Trophoblast cell (in vitro differentiated cells and primary cell): ENCODE results near the gene ZNF423.
A peak's percentile ranks its signal among the peaks of the same experiment; 100 is the strongest.

ENCODE experiments used
- DNase-seq, 2 donors: peaks; one replicate each; pipeline ENCODE4 v3.0.0-alpha.2; 2016
- H2AFZ ChIP-seq: 2 replicates; pipeline ENCODE4 v1.6.1; 2013; ENCODE audit warnings: low read length, moderate library complexity, mild to moderate bottlenecking; ENCODE audit not compliant: insufficient read depth, poor library complexity
- H2AK5ac ChIP-seq: 2 replicates; pipeline ENCODE4 v1.6.1; 2013; ENCODE audit warnings: mild to moderate bottlenecking, low read length
- H2BK120ac ChIP-seq: 2 replicates; pipeline ENCODE4 v1.6.1; 2013; ENCODE audit warnings: low read length, mild to moderate bottlenecking, moderate library complexity; ENCODE audit not compliant: insufficient read depth, poor library complexity
- H2BK12ac ChIP-seq: 2 replicates; pipeline ENCODE4 v1.6.1; 2013; ENCODE audit warnings: mild to moderate bottlenecking, low read length, moderate library complexity
- H2BK5ac ChIP-seq: 2 replicates; pipeline ENCODE4 v1.6.1; 2013; ENCODE audit warnings: low read length, low read depth, moderate library complexity, mild to moderate bottlenecking; ENCODE audit not compliant: poor library complexity
- H3K14ac ChIP-seq: 2 replicates; pipeline ENCODE4 v1.6.1; 2013; ENCODE audit warnings: mild to moderate bottlenecking, low read length
- H3K18ac ChIP-seq: 2 replicates; pipeline ENCODE4 v1.6.1; 2013; ENCODE audit warnings: mild to moderate bottlenecking, low read length
- H3K23ac ChIP-seq: 2 replicates; pipeline ENCODE4 v1.6.1; 2013; ENCODE audit warnings: low read length
- H3K27ac ChIP-seq: 2 replicates; pipeline ENCODE4 v1.5.1; 2013; ENCODE audit warnings: low read depth, mild to moderate bottlenecking, inconsistent platforms, low read length, moderate library complexity
- H3K27me3 ChIP-seq: 2 replicates; pipeline ENCODE4 v1.6.1; 2013; ENCODE audit warnings: inconsistent platforms, mild to moderate bottlenecking, low read length, moderate library complexity; ENCODE audit not compliant: insufficient read depth
- H3K36me3 ChIP-seq, 2 experiments: 1 replicate in 1 of 2; 2 replicates in 1 of 2; pipeline ENCODE4 v1.6.1; 2013; ENCODE audit warnings: low read length in 2 of 2, mild to moderate bottlenecking in 2 of 2, moderate library complexity in 1 of 2; ENCODE audit not compliant: insufficient read depth in 2 of 2, control insufficient read depth in 1 of 2
- H3K4ac ChIP-seq: 2 replicates; pipeline ENCODE4 v1.6.1; 2013; ENCODE audit warnings: low read depth, mild to moderate bottlenecking, low read length, moderate library complexity
- H3K4me1 ChIP-seq, 2 experiments: 1 replicate in 1 of 2; 2 replicates in 1 of 2; pipeline ENCODE4 v1.6.1; 2013; ENCODE audit warnings: low read length in 2 of 2, mild to moderate bottlenecking in 2 of 2, moderate library complexity in 1 of 2; ENCODE audit not compliant: insufficient read depth in 2 of 2, control insufficient read depth in 1 of 2
- H3K4me2 ChIP-seq: 2 replicates; pipeline ENCODE4 v1.6.1; 2013; ENCODE audit warnings: inconsistent platforms, mild to moderate bottlenecking, low read length, moderate library complexity
- H3K4me3 ChIP-seq: 2 replicates; pipeline ENCODE4 v1.5.1; 2013; ENCODE audit warnings: mild to moderate bottlenecking, low read depth, low read length, inconsistent platforms
- H3K79me1 ChIP-seq: one replicate; pipeline ENCODE4 v1.6.1; 2013; ENCODE audit warnings: low read length
- H3K79me2 ChIP-seq: 2 replicates; pipeline ENCODE4 v1.6.1; 2013; ENCODE audit warnings: low read length, mild to moderate bottlenecking; ENCODE audit not compliant: control insufficient read depth, insufficient read depth, poor library complexity
- H3K9ac ChIP-seq: 2 replicates; pipeline ENCODE4 v1.6.1; 2013; ENCODE audit warnings: mild to moderate bottlenecking, low read length
- H3K9me3 ChIP-seq: 2 replicates; pipeline ENCODE4 v1.6.1; 2013; ENCODE audit warnings: low read depth, mild to moderate bottlenecking, control low read depth, inconsistent platforms, low read length; ENCODE audit not compliant: insufficient read depth
- H4K12ac ChIP-seq: 2 replicates; pipeline ENCODE4 v1.6.1; 2013; ENCODE audit warnings: low read depth, mild to moderate bottlenecking, low read length, moderate library complexity
- H4K8ac ChIP-seq: 2 replicates; pipeline ENCODE4 v1.6.1; 2013; ENCODE audit warnings: low read depth, mild to moderate bottlenecking, low read length, moderate library complexity
- H4K91ac ChIP-seq: one replicate; pipeline ENCODE4 v1.6.1; 2013; ENCODE audit warnings: low read depth, mild to moderate bottlenecking, low read length, moderate library complexity
- WGBS: extraction: QIAGEN DNeasy Blood & Tissue Kit; methylation state at CpG from one replicate; pipeline ENCODE4 v1.1.7; 2013; ENCODE audit warnings: missing lambda C conversion rate; ENCODE audit not compliant: insufficient read length, insufficient coverage; ENCODE audit errors: extremely low coverage; 5-methylcytosine and 5-hydroxymethylcytosine counted together

Gene ZNF423

GRCh38 chr16:49654425-49654824 is 201.5 kb downstream of the ZNF423 start:
- no peaks in the 10 kb centered on the region for H3K27me3 ChIP-seq
- no peak overlapping the region for H2BK12ac ChIP-seq
- no peak overlapping the region for H3K9ac ChIP-seq
- H3K4ac ChIP-seq, result no peak overlapping the region
- H3K18ac ChIP-seq, result no peak overlapping the region
- H3K23ac ChIP-seq, result no peak overlapping the region
- peaks cover 4% of the 10 kb centered on the region for H3K79me1 ChIP-seq
- no peaks in the 10 kb centered on the region for H3K79me2 ChIP-seq
- no CpG with 5 or more reads among the region's 4 CpGs for WGBS
- no peak overlapping the region for H4K91ac ChIP-seq
- no peak overlapping the region for H2AK5ac ChIP-seq
- H3K36me3 ChIP-seq, result no peaks in the 10 kb centered on the region
- H3K27ac ChIP-seq, result no peak overlapping the region
- no peak overlapping the region for H2BK5ac ChIP-seq
- H2BK120ac ChIP-seq, result no peak overlapping the region
- peaks cover 0 to 6% of the 10 kb centered on the region in 2 experiments for H3K4me1 ChIP-seq
- H3K14ac ChIP-seq, result no peak overlapping the region
- no peak overlapping the region for H4K8ac ChIP-seq
- DNase-seq, result no peak
- no peak overlapping the region for H3K4me2 ChIP-seq
- H4K12ac ChIP-seq, result no peak overlapping the region
- H3K4me3 ChIP-seq, result no peak overlapping the region
- H2AFZ ChIP-seq, result no peak overlapping the region
- no peaks in the 10 kb centered on the region for H3K9me3 ChIP-seq

GRCh38 chr16:49653577-49653976 is 202.3 kb downstream of the ZNF423 start:
- H3K27ac ChIP-seq, result no peak overlapping the region
- WGBS, result no CpG with 5 or more reads among the region's 1 CpG
- H3K79me1 ChIP-seq, result peaks cover 4% of the 10 kb centered on the region
- no peak overlapping the region for H3K4ac ChIP-seq
- H4K12ac ChIP-seq, result no peak overlapping the region
- no peak overlapping the region for H3K14ac ChIP-seq
- H3K27me3 ChIP-seq, result no peaks in the 10 kb centered on the region
- no peak overlapping the region for H3K18ac ChIP-seq
- no peak overlapping the region for H4K91ac ChIP-seq
- no peak overlapping the region for H2BK5ac ChIP-seq
- H2BK12ac ChIP-seq, result no peak overlapping the region
- no peak overlapping the region for H3K4me3 ChIP-seq
- no peaks in the 10 kb centered on the region for H3K36me3 ChIP-seq
- no peak overlapping the region for H4K8ac ChIP-seq
- no peaks in the 10 kb centered on the region for H3K9me3 ChIP-seq
- DNase-seq, result no peak
- H3K4me2 ChIP-seq, result no peak overlapping the region
- no peaks in the 10 kb centered on the region for H3K79me2 ChIP-seq
- no peak overlapping the region for H3K23ac ChIP-seq
- no peak overlapping the region for H2AFZ ChIP-seq
- H3K9ac ChIP-seq, result no peak overlapping the region
- H2AK5ac ChIP-seq, result no peak overlapping the region
- no peak overlapping the region for H2BK120ac ChIP-seq
- peaks cover 0 to 2% of the 10 kb centered on the region in 2 experiments for H3K4me1 ChIP-seq

- Histone ChIP-seq H2BK120ac (no peak overlapping the region), H3K27ac (no peak overlapping the region), H3K79me2 (no peaks in the 10 kb centered on the region), H3K23ac (no peak overlapping the region), H3K9ac (no peak overlapping the region), H3K14ac (no peak overlapping the region), H2BK5ac (no peak overlapping the region), H3K79me1 (peaks cover 4% of the 10 kb centered on the region), H3K4ac (no peak overlapping the region), H4K8ac (no peak overlapping the region), H3K27me3 (no peaks in the 10 kb centered on the region), H4K12ac (no peak overlapping the region), H3K4me2 (no peak overlapping the region), H3K9me3 (no peaks in the 10 kb centered on the region), H3K4me3 (no peak overlapping the region), H3K18ac (no peak overlapping the region), H3K36me3 (no peaks in the 10 kb centered on the region), H3K4me1 (no peaks in the 10 kb centered on the region), H2AFZ (no peak overlapping the region), H4K91ac (no peak overlapping the region), H2AK5ac (no peak overlapping the region), H2BK12ac (no peak overlapping the region)
- DNase-seq, result no peak
- WGBS, result no CpG with 5 or more reads among the region's 6 CpGs
These were observed 202.7 kb downstream of the ZNF423 start for GRCh38 chr16:49653173-49653570.

GRCh38 chr16:49652456-49653172 is 203.3 kb downstream of the ZNF423 start:
- no peak overlapping the region for H3K14ac ChIP-seq
- no peak overlapping the region for H2AK5ac ChIP-seq
- H3K27ac ChIP-seq, result no peak overlapping the region
- peaks cover 4% of the 10 kb centered on the region for H3K79me1 ChIP-seq
- H3K9ac ChIP-seq, result no peak overlapping the region
- no peak overlapping the region for H4K91ac ChIP-seq
- H3K27me3 ChIP-seq, result no peaks in the 10 kb centered on the region
- H3K4me2 ChIP-seq, result no peak overlapping the region
- H3K36me3 ChIP-seq, result no peaks in the 10 kb centered on the region
- no peaks in the 10 kb centered on the region for H3K9me3 ChIP-seq
- no peak overlapping the region for H3K23ac ChIP-seq
- peak; percentile 1 to 28 for DNase-seq
- no peak overlapping the region for H3K18ac ChIP-seq
- H4K12ac ChIP-seq, result no peak overlapping the region
- H3K4me1 ChIP-seq, result no peaks in the 10 kb centered on the region
- H2AFZ ChIP-seq, result no peak overlapping the region
- H2BK5ac ChIP-seq, result no peak overlapping the region
- H3K4me3 ChIP-seq, result no peak overlapping the region
- peak overlapping the region; percentile 36 for H2BK12ac ChIP-seq
- no peaks in the 10 kb centered on the region for H3K79me2 ChIP-seq
- peak overlapping the region; percentile 44 for H2BK120ac ChIP-seq
- no CpG with 5 or more reads among the region's 23 CpGs for WGBS
- no peak overlapping the region for H3K4ac ChIP-seq
- no peak overlapping the region for H4K8ac ChIP-seq
